Activated T-helper 2 cell treated with anti-CD3 and anti-CD28 coated beads, Interferon-gamma antibody, Interleukin-2, Interleukin-4, amounts not matched to agents 10 μg/mL and 5 μg/mL and 100 μg/mL, durations not matched to agents 14 hours and 24 hours and 36 hours (primary cell): ENCODE measurements around the gene CCNK. TPM values are rescaled to one million over a fixed set of nuclear protein-coding genes. Genes with fewer than 3 reads are reported as not detected.

ENCODE experiments used
- total RNA-seq: library from RNA; stranded (reverse); gene quantifications from 2 replicates; pipeline ENCODE4 v1.2.3, GENCODE V29; 2022

Gene CCNK
- total RNA-seq, 1 donor from 2014 or later: 77.8 TPM

Other genes starting within 250 kb of the CCNK start
- gene BCL11B, start 209.2 kb upstream of the CCNK start, total RNA-seq: 34.1 and 34.9 TPM in 2 replicates
- gene SETD3, start 550 bp upstream of the CCNK start, total RNA-seq: 52.9 and 53.7 TPM in 2 replicates
- 7.1 and 7.3 TPM in 2 replicates for gene CCDC85C, start 122.8 kb downstream of the CCNK start, total RNA-seq
- not detected in 2 replicates for gene HHIPL1, start 163.7 kb downstream of the CCNK start, total RNA-seq
- gene CYP46A1, start 202.9 kb downstream of the CCNK start, total RNA-seq: not detected in 2 replicates